Fibroblast of pulmonary artery (primary cell): ENCODE measurements around the gene CDR2.

Experiments used
- DNase-seq: peaks from one replicate; pipeline ENCODE4 v3.0.0-alpha.2; 2010; ENCODE audit warnings: low read depth
- H3K4me3 ChIP-seq: replicated peaks from 2 replicates; pipeline ENCODE4 v1.5.1; 2011; ENCODE audit warnings: low read depth, mild to moderate bottlenecking, control low read depth, low read length, moderate library complexity
- CTCF ChIP-seq: IDR thresholded peaks from 2 replicates; pipeline ENCODE4 v1.5.1; 2011; ENCODE audit warnings: mild to moderate bottlenecking, control low read depth, low read length, inconsistent platforms; ENCODE audit errors: missing control alignments

CDR2 gene

GRCh38 chr16:22395960-22396359, 21.5 kb upstream of the CDR2 start:
- no peak for TF ChIP-seq CTCF
- DNase-seq = no peak
- H3K4me3 ChIP-seq = no peak overlapping the region

- no peak for DNase-seq
- no peak overlapping the region for H3K4me3 ChIP-seq
- TF ChIP-seq CTCF = no peak
Observed at GRCh38 chr16:22394121-22394520, 19.7 kb upstream of the CDR2 start.

GRCh38 chr16:22388101-22388644, 13.8 kb upstream of the CDR2 start:
- DNase-seq = no peak
- no peak overlapping the region for H3K4me3 ChIP-seq
- TF ChIP-seq CTCF = no peak

- DNase-seq = peak; percentile 92
- TF ChIP-seq CTCF = no peak
- H3K4me3 ChIP-seq = no peak overlapping the region
Observed at GRCh38 chr16:22386976-22387375, 12.6 kb upstream of the CDR2 start.

GRCh38 chr16:22385196-22385595, 10.8 kb upstream of the CDR2 start:
- H3K4me3 ChIP-seq = no peak overlapping the region
- DNase-seq = no peak
- TF ChIP-seq CTCF = no peak

GRCh38 chr16:22383827-22384226, 9.4 kb upstream of the CDR2 start:
- DNase-seq = no peak
- H3K4me3 ChIP-seq = no peak overlapping the region
- TF ChIP-seq CTCF = no peak

GRCh38 chr16:22381392-22381791, 7.0 kb upstream of the CDR2 start:
- no peak for DNase-seq
- no peak overlapping the region for H3K4me3 ChIP-seq
- no peak for TF ChIP-seq CTCF
